Neuronal stem cell (in vitro differentiated cells): Measurements from ENCODE around the gene CFAP99.

Experiments used
- DNase-seq: peaks from one replicate; pipeline ENCODE4 v3.0.0-alpha.2; 2013; ENCODE audit warnings: low spot score
- H2AFZ ChIP-seq: one replicate; pipeline ENCODE4 v1.6.1; 2013; ENCODE audit warnings: mild to moderate bottlenecking, low read length, inconsistent platforms
- H2AK5ac ChIP-seq: 2 replicates; pipeline ENCODE4 v1.6.1; 2013; ENCODE audit warnings: low read depth, mild to moderate bottlenecking, inconsistent platforms, low read length, moderate library complexity, mixed read lengths
- H2BK120ac ChIP-seq: 2 replicates; pipeline ENCODE4 v1.6.1; 2013; ENCODE audit warnings: low read depth, mild to moderate bottlenecking, inconsistent platforms, low read length, moderate library complexity, mixed read lengths
- H2BK12ac ChIP-seq: one replicate; pipeline ENCODE4 v1.6.1; 2013; ENCODE audit warnings: low read length, inconsistent platforms
- H2BK15ac ChIP-seq: 2 replicates; pipeline ENCODE4 v1.6.1; 2013; ENCODE audit warnings: mild to moderate bottlenecking, low read length, inconsistent platforms, mixed read lengths
- H2BK5ac ChIP-seq: one replicate; pipeline ENCODE4 v1.6.1; 2013; ENCODE audit warnings: inconsistent platforms, mild to moderate bottlenecking, low read length, moderate library complexity
- H3K14ac ChIP-seq: one replicate; pipeline ENCODE4 v1.6.1; 2013; ENCODE audit warnings: low read length, inconsistent platforms
- H3K18ac ChIP-seq: 2 replicates; pipeline ENCODE4 v1.6.1; 2013; ENCODE audit warnings: low read length, inconsistent platforms
- H3K23ac ChIP-seq: 2 replicates; pipeline ENCODE4 v1.6.1; 2013; ENCODE audit warnings: low read depth, mild to moderate bottlenecking, mixed read lengths, low read length, inconsistent platforms; ENCODE audit not compliant: poor library complexity
- H3K27ac ChIP-seq: replicated peaks from 3 replicates; pipeline ENCODE4 v1.5.1; 2013; ENCODE audit warnings: low read length, inconsistent platforms
- H3K27me3 ChIP-seq, 3 experiments: 2 replicates each; pipeline ENCODE4 v1.6.1; 2013; ENCODE audit warnings: low read length in 3 of 3, mild to moderate bottlenecking in 2 of 3, inconsistent platforms in 1 of 3, low read depth in 1 of 3, mixed read lengths in 1 of 3, moderate library complexity in 1 of 3; ENCODE audit not compliant: control insufficient read depth in 3 of 3, insufficient read depth in 3 of 3
- H3K36me3 ChIP-seq, 2 donors: replicated peaks in 1 of 2; 2 replicates each; pipeline ENCODE4 v1.6.1; 2013; ENCODE audit warnings: low read length in 2 of 2; ENCODE audit not compliant: control insufficient read depth in 2 of 2, insufficient read depth in 2 of 2
- H3K4ac ChIP-seq: 2 replicates; pipeline ENCODE4 v1.6.1; 2013; ENCODE audit warnings: inconsistent platforms, mild to moderate bottlenecking, low read length, moderate library complexity
- H3K4me1 ChIP-seq, 2 donors: 1 replicate in 1 of 2; 2 replicates in 1 of 2; pipeline ENCODE4 v1.6.1; 2013; ENCODE audit warnings: low read length in 2 of 2, low read depth in 1 of 2; ENCODE audit not compliant: control insufficient read depth in 2 of 2, insufficient read depth in 1 of 2
- H3K4me2 ChIP-seq: one replicate; pipeline ENCODE4 v1.6.1; 2013; ENCODE audit warnings: mild to moderate bottlenecking, low read length, inconsistent platforms; ENCODE audit not compliant: insufficient read depth, poor library complexity, severe bottlenecking
- H3K4me3 ChIP-seq, 2 donors: 2 replicates each; pipeline ENCODE4 v1.5.1; 2013; ENCODE audit warnings: low read length in 2 of 2, mild to moderate bottlenecking in 2 of 2, inconsistent platforms in 1 of 2, moderate library complexity in 1 of 2
- H3K79me1 ChIP-seq: one replicate; pipeline ENCODE4 v1.6.1; 2013; ENCODE audit warnings: low read depth, mild to moderate bottlenecking, inconsistent platforms, low read length, moderate library complexity
- H3K9ac ChIP-seq: one replicate; pipeline ENCODE4 v1.6.1; 2013; ENCODE audit warnings: mild to moderate bottlenecking, low read depth, low read length, inconsistent platforms; ENCODE audit not compliant: poor library complexity
- H3K9me3 ChIP-seq, 2 donors: replicated peaks in 1 of 2; 2 replicates each; pipeline versions ENCODE3 to v1.6.1; 2013; ENCODE audit warnings: low read length in 2 of 2, mild to moderate bottlenecking in 2 of 2, inconsistent platforms in 1 of 2, low read depth in 1 of 2, mixed read lengths in 1 of 2, moderate library complexity in 1 of 2; ENCODE audit not compliant: control insufficient read depth in 2 of 2, insufficient read depth in 1 of 2
- H4K8ac ChIP-seq: one replicate; pipeline ENCODE4 v1.6.1; 2013; ENCODE audit warnings: low read depth, mild to moderate bottlenecking, inconsistent platforms, low read length, moderate library complexity
- H4K91ac ChIP-seq: one replicate; pipeline ENCODE4 v1.6.1; 2013; ENCODE audit warnings: low read length, low read depth, mild to moderate bottlenecking, inconsistent platforms; ENCODE audit not compliant: poor library complexity
- WGBS, 2 donors: extraction: QIAGEN DNeasy Blood & Tissue Kit; methylation state at CpG; one replicate each; pipeline ENCODE4 v1.1.7; 2013; ENCODE audit warnings: missing lambda C conversion rate in 2 of 2, mixed read lengths in 1 of 2; ENCODE audit not compliant: insufficient read length in 2 of 2, insufficient replicate concordance in 1 of 2; ENCODE audit errors: extremely low coverage in 2 of 2; 5-methylcytosine and 5-hydroxymethylcytosine counted together

CFAP99 gene

GRCh38 chr4:2389691-2390090 lies 29.1 kb upstream of the CFAP99 start:
- no peak overlapping the region for H2AFZ ChIP-seq
- no peak overlapping the region for H2BK5ac ChIP-seq
- H3K9me3 ChIP-seq: no peaks in the 10 kb centered on the region
- peaks cover 0 to 88% (median 10%) of the 10 kb centered on the region in 3 experiments for H3K27me3 ChIP-seq
- H3K36me3 ChIP-seq: no peaks in the 10 kb centered on the region
- no peak overlapping the region for H3K4me3 ChIP-seq
- no peak overlapping the region for H3K9ac ChIP-seq
- no peaks in the 10 kb centered on the region for H3K79me1 ChIP-seq
- no peak overlapping the region for H2BK120ac ChIP-seq
- no peak overlapping the region for H2BK12ac ChIP-seq
- no peak overlapping the region for H4K91ac ChIP-seq
- peak overlapping the region; percentile 11 for H3K18ac ChIP-seq
- no CpG with 5 or more reads among the region's 9 CpGs for WGBS, 2 donors
- no peak overlapping the region for H3K23ac ChIP-seq
- no peak overlapping the region for H4K8ac ChIP-seq
- H3K4me2 ChIP-seq: no peak overlapping the region
- peak overlapping the region; percentile 66 for H2AK5ac ChIP-seq
- no peak overlapping the region for H3K4ac ChIP-seq
- no peak overlapping the region for H3K14ac ChIP-seq
- no peak for DNase-seq
- no peak overlapping the region for H2BK15ac ChIP-seq
- H3K4me1 ChIP-seq: peaks cover 16 to 31% of the 10 kb centered on the region in 2 donors
- H3K27ac ChIP-seq: no peak overlapping the region

- Histone ChIP-seq H3K9me3 (no peaks in the 10 kb centered on the region), H3K4me2 (no peak overlapping the region), H3K79me1 (no peaks in the 10 kb centered on the region), H2AK5ac (no peak overlapping the region), H2BK12ac (no peak overlapping the region), H3K27ac (no peak overlapping the region), H4K91ac (no peak overlapping the region), H3K4ac (no peak overlapping the region), H3K27me3 (peaks cover 0 to 87% (median 10%) of the 10 kb centered on the region in 3 experiments), H4K8ac (no peak overlapping the region), H2BK15ac (no peak overlapping the region), H3K4me3 (no peak overlapping the region), H3K14ac (no peak overlapping the region), H3K18ac (no peak overlapping the region), H3K23ac (no peak overlapping the region), H2AFZ (no peak overlapping the region), H2BK5ac (no peak overlapping the region), H3K36me3 (no peaks in the 10 kb centered on the region), H3K9ac (no peak overlapping the region), H3K4me1 (peaks cover 13 to 28% of the 10 kb centered on the region in 2 donors), H2BK120ac (no peak overlapping the region)
- no CpG with 5 or more reads among the region's 9 CpGs for WGBS, 2 donors
- DNase-seq: no peak
Observed at GRCh38 chr4:2390146-2390545, 28.6 kb upstream of the CFAP99 start.

GRCh38 chr4:2390784-2391421 lies 27.9 kb upstream of the CFAP99 start:
- H4K91ac ChIP-seq: no peak overlapping the region
- no peak overlapping the region for H2BK15ac ChIP-seq
- no peak overlapping the region for H3K4ac ChIP-seq
- WGBS, 2 donors: no CpG with 5 or more reads among the region's 20 CpGs
- H3K36me3 ChIP-seq: no peaks in the 10 kb centered on the region
- H3K4me1 ChIP-seq: peaks cover 7 to 21% of the 10 kb centered on the region in 2 donors
- H2BK5ac ChIP-seq: no peak overlapping the region
- no peak overlapping the region for H3K18ac ChIP-seq
- no peak overlapping the region for H2BK120ac ChIP-seq
- no peak overlapping the region for H3K4me2 ChIP-seq
- H4K8ac ChIP-seq: no peak overlapping the region
- H3K14ac ChIP-seq: no peak overlapping the region
- H3K9ac ChIP-seq: no peak overlapping the region
- no peaks in the 10 kb centered on the region for H3K9me3 ChIP-seq
- H3K27me3 ChIP-seq: peaks cover 0 to 89% (median 10%) of the 10 kb centered on the region in 3 experiments
- no peak overlapping the region for H2AK5ac ChIP-seq
- no peak overlapping the region for H2AFZ ChIP-seq
- H3K79me1 ChIP-seq: no peaks in the 10 kb centered on the region
- H2BK12ac ChIP-seq: no peak overlapping the region
- no peak overlapping the region for H3K23ac ChIP-seq
- peak overlapping the region in 1 of 2 donors; percentile 8 for H3K4me3 ChIP-seq
- no peak for DNase-seq
- no peak overlapping the region for H3K27ac ChIP-seq

- H3K23ac ChIP-seq: no peak overlapping the region
- H3K9me3 ChIP-seq: no peaks in the 10 kb centered on the region
- no peak overlapping the region for H4K8ac ChIP-seq
- H3K4ac ChIP-seq: no peak overlapping the region
- no CpG with 5 or more reads among the region's 28 CpGs for WGBS, 2 donors
- no peak overlapping the region for H3K14ac ChIP-seq
- no peak overlapping the region for H3K9ac ChIP-seq
- no peak overlapping the region for H2BK120ac ChIP-seq
- H3K4me1 ChIP-seq: peaks cover 7 to 21% of the 10 kb centered on the region in 2 donors
- no peaks in the 10 kb centered on the region for H3K36me3 ChIP-seq
- H3K4me3 ChIP-seq: peak overlapping the region in 1 of 2 donors; percentile 56
- no peak overlapping the region for H2BK12ac ChIP-seq
- H3K27ac ChIP-seq: no peak overlapping the region
- H2AK5ac ChIP-seq: peak overlapping the region; percentile 91
- peak overlapping the region; percentile 6 for H3K18ac ChIP-seq
- H3K27me3 ChIP-seq: peaks cover 0 to 69% (median 10%) of the 10 kb centered on the region in 3 experiments
- H2AFZ ChIP-seq: peak overlapping the region; percentile 84
- H3K79me1 ChIP-seq: no peaks in the 10 kb centered on the region
- H4K91ac ChIP-seq: no peak overlapping the region
- H3K4me2 ChIP-seq: peak overlapping the region; percentile 58
- H2BK15ac ChIP-seq: peak overlapping the region; percentile 62
- no peak for DNase-seq
- peak overlapping the region; percentile 30 for H2BK5ac ChIP-seq
Observed at GRCh38 chr4:2393353-2394270, 25.1 kb upstream of the CFAP99 start.
